Activated CD4-positive, alpha-beta T cell treated with anti-CD3 and anti-CD28 coated beads, Interleukin-2, amount 50 U/mL, for 16 hours (primary cell): Measurements from ENCODE around the gene MED13L.
"Not testable (repeated sequence)": the region's sequence is repeated elsewhere in the genome, so short reads cannot be mapped to it uniquely, and the experiment has no call there.

ENCODE experiments used
- DNase-seq: peaks from one replicate; pipeline ENCODE4 v3.0.0-alpha.2; 2020

MED13L gene

DNA sequence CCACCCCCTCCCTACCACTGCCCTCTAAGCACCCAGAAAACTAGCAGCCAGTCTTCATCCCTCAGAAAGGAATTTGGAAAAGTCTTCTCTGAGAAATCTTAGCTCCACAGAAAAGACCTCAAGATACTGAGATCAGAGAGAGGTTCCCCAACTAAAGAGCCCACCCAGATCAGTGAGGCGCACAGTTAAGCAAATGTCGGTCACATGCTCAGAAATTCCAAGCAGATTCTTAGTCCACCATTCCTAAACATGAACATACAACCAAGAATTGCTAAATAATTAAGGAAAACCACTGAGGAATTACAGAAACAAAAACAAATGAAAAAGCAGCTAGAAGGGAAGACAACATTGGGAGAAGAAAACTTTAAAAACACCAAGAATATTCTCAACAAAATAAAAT is 32.3 kb downstream of the MED13L start:
- no peak for DNase-seq

DNA sequence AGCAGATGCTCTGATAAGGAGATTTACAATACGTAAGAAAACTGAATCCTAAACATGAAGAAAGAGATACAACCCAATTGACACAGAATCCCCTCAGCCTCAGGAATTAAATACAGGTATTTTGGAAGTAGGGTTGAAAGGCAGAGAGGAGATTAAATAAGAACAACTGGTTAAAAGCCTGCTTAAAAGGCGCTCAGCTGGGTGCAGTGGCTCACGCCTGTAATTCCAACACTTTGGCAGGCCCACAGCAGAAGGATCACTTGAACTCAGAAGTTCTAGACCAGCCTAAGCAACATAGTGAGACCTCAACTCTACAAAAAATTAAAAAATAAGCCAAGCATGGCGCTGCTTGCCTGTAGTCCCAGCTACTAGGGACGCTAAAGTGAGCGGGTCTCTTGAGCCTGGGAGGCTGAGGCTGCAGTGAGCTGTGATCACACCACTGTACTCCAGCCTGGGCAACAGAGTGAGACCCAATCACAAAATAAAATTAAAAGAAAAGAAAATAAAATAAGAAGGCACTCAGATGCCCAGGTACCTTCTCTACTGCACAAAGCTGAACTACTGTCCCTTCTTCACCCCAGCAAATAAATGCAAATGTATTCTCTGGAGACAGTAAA is 32.9 kb downstream of the MED13L start:
- no peak for DNase-seq

DNA sequence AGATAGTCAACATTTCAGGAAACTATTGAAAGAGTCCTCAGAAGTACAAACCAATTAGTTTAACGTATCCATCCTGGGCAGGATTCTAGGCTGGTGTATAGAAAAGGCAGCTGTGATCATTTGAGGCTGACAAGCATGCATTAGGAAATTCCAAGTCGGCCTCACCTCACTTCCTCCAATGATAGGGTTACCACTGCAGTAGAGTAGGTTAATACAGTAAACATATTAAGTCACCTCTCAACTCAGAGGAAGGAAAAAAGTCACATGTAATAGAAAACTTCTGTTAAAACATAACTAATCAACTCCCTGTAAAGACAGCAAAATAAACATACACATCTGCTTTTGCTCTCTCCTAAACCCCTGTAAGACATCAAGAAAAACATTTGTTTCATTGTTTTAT is 33.5 kb downstream of the MED13L start:
- no peak for DNase-seq

DNA sequence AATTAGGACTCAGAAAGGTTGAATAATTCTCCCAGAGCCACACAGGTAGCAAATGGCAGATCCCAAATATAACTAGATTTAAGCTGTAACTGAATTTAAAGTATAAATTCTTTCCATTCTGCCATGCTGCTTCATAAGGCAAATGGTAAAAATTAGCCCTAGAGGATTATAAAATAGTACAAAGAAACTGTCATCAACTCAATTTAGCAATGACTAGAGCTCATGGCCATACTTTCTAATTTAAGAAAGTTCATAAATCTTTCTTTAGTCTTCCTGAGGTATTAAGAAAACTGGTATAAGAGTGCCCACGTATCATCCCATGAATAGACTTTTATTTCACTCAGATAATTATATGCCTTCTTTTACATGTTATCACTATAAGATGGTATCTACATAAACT is 34.8 kb downstream of the MED13L start:
- no peak for DNase-seq

DNA sequence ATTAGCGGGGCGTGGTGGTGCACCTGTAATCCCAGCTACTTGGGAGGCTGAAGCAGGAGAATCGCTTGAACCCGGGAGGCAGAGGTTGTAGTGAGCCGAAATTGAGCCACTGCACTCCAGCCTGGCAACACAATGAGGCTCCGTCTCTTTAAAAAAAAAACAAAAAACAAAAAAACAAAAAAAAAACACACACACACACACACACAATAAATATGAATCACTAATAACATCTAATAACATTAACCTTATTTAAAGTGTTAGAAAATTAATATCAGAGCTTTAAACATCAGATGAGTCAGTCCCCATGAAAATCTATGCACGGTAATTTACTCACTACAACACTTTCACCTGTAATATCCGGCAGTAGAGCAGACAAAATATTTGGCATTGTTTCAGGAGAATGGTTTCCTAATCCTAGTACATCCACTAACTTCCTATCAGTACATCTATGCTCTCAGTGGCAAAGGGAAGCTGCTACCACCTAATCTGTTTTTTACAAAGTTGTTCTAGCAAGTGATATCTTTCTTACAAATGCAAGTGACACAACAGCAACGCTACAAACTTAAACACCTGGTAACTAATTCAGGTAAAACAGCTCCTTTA is 36.2 kb downstream of the MED13L start:
- no peak for DNase-seq

DNA sequence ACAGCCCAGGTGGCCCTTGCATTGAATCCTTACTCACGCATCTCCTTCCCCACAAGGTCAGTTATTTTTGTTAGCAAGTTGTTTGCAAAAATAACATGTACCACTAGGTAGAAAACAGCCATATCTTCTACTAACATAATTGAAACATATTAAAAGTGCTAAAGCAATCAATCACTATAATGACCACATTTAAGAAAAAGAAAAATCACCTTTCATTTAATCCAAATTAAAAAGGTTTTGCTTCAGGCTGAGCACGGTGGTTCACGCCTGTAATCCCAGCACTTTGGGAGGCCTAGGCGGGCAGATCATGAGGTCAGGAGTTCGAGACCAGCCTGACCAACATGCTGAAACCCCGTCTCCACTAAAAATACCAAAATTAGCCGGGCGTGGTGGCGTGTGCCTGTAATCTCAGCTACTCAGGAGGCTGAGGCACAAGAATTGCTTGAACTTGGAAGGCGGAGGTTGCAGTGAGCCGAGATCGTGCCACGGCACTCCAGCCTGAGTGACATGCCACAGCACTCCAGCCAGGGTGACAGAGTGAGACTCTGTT is 38.8 kb downstream of the MED13L start:
- not testable (repeated sequence) for DNase-seq

DNA sequence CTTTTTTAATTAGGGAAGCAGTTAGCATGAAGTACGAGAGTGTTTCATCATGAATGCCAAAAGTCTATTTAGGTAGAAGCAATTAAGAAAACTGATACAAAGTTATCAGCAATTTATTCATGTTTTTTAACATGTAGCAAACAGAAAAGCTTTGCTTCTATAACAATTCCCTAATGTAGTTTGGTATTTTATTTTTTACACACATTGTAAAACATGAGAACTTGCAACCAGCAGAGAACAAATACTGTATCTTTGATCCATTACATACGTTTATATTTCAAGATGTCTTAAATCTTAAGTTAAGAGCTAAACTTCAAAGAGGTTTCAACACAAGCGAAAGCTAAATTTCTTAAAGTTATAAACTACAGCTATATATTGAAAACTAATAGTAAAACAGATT is 39.3 kb downstream of the MED13L start:
- DNase-seq = no peak

DNA sequence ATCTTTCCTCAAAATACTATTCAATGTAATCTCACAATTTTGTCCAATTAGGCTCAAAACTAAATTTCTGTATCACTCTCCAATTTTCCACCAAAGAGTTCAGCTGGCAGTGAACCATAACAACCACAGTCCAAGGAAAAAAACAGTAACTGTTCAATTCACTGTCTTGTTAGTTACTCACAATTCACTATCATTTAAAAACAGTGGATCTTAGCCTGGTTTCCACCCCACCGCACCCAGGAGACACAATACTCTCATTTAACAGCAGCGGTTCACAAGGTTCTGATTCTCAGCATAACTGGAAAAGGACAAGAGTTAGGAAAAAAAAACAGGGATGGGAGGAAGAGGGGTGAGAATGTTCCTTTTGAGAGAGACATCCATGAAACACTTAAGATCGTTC is 40.5 kb downstream of the MED13L start:
- DNase-seq = no peak

DNA sequence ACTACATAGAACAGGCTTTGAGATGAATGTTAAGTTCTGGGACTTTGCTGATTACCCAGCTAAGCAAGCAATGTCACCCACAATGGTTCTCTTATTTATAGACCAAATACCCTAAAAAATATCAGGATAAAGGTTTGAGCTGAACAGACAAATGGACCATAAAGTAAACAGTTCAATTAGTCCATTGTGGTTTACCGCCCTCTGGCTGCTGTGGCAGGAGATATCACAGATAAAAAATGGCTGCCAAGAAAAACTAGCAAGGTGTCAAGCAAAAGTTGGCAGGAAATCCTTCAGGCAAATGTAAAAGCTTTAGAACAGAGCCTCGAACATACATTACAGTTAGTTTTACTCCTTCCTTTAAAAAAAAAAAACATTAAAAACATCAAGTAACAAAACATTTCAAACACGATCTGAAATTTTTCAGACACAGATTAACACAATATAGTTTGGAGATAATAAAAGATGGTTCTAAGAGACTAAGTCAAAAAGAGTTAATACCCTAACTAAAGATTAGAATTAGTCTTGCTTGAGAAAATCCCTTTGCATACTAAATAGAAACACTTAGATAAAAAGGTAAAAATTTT is 41.3 kb downstream of the MED13L start:
- DNase-seq = peak; percentile 60

DNA sequence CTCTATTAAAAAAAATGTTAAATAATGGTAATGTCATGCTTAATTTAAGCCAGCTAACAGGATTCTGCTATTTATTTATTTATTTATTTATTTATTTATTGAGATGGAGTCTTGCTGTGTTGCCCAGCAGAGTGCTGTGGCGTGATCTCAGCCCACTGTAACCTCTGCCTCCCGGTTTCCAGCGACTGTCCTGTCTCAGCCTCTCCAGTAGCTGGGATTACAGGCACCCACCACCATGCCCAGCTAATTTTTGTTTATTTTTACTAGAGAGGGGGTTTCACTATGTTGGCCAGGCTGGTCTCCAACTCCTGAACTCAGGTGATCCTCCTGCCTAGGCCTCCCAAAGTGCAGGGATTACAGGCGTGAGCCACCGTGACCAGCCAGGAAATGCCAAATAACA is 43.3 kb downstream of the MED13L start:
- DNase-seq = not testable (repeated sequence)

DNA sequence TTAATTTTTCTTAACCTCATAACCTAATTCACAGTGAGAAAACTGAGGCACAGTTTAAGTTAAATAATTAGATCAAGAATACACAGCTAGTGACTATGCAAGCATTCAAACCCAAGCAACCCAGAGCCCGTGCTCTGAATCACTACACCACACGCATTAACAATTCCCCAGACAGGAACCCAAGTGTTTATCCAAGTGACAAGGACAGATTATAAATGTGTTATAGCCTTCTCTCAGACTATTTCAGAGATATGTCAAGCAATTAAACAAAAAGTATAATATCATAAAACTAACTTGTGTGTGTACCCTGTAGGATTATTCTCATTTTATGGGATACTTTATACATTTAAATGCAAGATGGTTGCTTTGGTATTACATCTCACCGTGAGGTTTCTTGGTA is 43.8 kb downstream of the MED13L start:
- DNase-seq = no peak

DNA sequence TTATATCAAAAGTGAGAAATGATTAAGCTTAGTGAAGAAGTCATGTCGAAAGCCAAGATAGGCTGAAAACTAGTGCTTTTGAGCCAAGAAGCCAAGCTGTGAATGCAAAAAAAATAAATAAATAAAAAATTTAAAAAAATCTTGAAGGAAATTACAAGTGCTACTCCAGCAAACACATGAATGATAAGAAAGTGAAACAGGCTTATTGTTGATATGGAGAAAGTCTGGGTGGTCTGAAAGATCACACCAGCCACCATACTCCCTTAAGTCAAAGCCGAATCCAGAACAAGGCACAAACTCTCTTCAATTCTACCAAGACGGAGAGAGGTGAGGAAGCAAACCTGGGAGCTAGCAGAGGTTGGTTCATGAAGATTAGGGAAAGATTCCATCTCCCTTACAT is 49.7 kb downstream of the MED13L start:
- DNase-seq = no peak

DNA sequence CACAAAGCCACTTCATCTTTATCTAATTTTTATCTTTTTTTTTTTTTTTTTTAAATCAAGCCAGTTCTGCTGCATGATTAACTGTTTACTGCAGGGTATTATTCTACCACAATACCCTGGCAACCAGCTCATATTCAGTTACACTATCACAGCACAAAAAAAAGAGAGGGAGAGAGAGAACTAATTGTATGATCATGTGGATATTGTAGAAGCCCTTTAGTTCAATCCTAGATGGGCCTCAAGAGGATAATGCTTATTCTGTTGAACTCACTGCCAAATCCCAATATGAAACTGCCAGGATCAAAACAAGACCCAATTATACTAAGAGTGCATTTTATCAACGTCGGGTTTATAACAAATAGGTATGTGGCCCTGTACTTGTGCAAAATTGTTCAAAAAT is 51.5 kb downstream of the MED13L start:
- DNase-seq = no peak

DNA sequence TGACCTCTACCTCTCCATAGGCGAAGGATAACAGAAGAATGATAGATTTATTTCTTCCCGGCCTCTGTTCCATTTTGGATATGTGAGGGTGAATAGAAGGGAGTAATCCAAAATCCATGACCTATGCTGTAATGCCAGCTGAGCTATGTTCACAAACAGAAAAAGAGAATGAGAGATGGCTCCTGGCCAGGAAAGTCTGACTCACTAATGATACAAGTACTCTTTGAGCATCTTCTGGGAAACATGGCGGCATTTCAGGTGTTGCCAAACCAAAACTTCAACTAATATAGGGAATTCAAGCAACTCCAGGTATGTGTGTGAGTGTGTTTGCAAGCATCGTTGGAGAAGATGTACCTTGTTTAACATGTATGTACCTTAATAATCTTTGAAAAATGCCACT is 55.1 kb downstream of the MED13L start:
- no peak for DNase-seq

DNA sequence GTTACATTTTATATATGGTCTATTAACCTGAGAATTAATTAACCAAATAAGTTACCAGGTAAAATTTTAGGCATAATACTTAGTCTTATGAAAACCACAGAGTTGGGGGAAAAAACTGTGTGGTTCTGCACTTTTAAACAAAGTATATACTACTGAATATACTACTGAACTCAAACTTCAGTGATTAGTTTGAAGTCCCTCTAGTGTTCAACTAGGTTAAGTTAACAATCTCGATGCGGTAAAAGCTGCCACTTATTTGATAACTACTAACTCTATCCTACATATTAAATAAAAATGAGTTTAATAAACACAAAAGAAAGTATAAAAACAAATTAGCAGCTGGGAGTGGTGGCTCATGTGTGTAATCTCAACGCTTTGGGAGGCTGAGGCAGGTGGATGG is 56.7 kb downstream of the MED13L start:
- no peak for DNase-seq

DNA sequence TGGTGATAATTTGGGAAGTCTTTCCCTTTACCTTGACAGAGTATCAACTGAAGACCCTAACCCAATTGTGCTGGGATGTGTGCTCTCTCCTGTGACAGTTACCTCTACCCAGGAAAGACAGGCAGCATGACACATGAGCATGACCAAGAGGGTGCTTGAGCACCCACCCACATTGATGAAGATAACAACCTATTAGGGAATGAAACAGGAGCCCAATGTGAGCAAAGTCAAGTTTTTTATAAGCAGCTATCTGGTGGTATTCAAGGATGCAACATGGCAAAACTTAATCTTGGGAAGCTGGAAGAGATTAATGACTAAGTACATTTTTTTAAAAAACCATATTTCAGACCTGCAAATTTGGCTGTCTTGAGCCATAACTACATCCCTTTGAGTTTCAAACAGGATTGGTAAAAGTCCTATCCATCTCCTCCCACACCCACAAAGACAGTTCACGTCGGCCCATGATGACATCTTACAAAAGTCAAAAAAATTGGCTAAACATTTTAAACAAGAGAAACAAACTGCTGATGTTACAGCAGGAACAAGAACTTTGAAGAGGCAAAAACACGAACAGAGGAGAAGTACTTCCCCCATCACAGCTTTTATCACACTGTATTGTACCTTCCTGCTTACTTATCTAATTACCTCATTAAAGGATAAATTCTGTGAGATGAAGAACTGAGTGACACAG is 60.3 kb downstream of the MED13L start:
- no peak for DNase-seq

DNA sequence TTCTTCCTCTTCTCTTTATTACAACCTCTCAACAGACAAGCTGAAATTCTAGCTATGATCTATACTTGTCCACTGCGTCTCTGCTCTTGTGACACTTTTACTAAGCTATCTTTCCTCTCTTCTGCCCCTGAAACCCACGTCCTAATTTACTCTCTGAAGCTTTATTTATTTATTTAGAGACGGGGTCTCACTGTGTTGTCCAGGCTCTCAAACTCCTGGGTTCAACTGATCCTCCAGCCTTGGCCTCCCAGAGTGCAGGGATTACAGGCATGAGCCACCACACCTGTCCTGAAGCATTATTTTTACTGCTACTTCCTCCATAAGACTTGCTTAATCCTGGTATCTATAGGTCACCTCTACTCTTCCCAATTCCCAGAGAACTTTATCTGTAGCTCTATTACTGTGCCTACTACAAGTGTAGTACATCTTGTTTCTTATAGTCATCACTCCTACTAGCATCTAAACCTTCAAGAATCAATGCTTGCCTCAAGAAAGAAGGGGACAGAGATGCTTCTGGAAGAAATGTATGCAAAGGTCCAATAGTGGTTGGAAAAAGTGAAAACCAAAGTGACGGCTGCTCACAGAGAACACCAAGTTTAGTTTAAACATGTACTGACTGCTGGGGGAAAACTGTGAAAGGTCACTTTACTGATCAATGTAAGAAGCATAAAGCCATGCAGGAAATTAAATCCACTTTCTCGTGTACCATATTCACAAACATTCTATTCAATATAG is 61.3 kb downstream of the MED13L start:
- DNase-seq = no peak

DNA sequence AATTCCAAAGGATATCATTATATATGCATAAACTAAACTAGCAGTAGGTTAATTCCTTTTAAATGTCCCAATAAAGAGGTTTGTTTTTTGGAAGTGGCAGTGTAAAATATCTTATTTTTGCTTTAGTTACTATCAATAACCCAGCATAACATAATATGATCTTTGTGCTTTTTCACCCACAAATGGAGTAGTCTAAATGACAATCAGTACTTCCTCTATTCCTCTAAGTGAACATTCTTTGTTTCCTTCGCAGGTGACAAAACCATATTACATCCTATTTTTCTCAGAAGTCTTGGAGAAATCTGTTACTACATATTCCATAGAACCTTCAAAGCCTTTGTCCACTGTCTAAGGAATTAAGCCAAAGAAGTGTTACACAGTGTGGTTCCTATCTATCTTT is 62.5 kb downstream of the MED13L start:
- no peak for DNase-seq

DNA sequence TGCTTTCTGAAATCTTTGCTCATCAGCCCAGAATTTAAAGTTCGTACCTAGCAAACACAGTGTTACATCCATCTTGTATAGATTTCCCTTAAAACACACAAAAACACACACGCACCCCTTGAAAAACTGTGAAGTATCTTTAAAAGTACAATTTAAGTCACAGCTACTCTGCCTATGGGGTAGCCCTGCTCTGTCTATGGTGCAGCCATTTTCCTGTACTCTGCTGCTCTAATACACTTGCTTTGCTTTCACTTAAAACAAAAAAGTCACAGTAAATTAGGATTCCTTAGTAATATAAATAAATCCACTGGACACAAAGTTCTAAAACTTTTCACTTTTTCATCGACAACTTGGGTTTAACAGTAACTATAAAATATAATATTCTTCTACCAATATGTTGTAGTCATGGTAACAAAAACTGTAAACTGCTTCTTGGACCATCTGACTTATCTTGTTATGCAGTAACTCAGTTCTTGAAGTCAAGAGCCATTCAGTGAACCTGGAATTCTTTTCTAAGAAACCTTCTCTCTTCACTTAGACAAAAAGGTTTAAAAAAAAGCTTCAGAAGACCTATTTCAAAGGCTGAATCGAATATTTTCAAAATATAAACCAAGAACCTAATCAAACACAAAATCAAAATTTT is 63.5 kb downstream of the MED13L start:
- DNase-seq = no peak

DNA sequence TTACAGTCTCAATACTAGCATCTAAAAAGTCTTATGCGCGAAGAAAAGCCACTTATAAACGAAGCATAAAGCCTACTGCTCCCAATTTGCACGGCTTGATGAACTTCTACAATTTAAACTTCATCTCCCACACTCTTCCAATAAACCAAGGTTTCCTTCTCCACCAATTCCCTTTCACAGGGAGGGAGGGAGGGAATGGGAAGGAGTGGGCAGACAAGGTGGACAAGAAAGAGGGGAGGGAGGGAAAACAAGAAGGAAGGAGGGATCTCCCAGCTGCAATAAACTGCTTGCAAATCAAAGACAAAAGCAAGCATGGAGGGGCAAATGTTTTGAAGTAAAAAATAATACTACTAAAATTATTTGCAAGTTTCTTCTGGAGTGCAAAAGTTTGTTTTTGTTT is 64.5 kb downstream of the MED13L start:
- DNase-seq = no peak

DNA sequence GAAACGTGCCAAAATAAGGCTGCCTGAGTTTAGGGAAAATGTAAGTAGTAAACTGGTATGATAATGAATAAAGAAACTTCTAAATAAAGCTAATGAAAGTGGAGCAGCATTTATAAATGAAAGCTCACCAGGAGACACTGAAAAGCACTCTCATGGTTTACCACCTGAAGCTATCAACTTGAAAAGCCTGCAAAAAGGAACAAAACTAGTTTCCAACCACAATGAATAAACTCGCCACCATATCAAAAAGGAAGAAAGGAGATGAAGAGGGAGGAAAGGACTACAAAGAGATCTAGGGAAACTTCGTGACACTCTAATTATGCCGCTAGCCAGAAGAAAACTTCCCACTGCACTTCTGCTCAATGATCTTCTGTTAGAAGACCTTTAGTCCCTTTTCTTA is 66.7 kb downstream of the MED13L start:
- DNase-seq = no peak

DNA sequence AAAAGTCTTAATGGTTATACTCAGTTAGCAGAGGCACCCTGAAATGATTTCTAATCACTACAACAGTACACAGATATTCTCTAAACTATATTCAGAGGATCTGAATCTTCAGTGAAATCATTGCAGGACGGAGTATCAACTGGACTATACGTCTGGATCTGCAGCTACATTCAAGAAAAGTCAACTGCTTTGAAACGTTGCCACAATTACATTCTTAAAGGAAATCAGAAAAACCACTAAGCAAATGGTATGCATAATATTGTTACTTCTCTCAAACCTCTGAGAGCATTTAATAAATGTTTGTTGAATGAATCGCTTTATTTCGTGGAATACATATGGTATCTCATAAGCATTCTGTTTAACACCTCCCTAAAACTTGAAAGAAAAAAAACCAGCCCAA is 67.4 kb downstream of the MED13L start:
- no peak for DNase-seq

DNA sequence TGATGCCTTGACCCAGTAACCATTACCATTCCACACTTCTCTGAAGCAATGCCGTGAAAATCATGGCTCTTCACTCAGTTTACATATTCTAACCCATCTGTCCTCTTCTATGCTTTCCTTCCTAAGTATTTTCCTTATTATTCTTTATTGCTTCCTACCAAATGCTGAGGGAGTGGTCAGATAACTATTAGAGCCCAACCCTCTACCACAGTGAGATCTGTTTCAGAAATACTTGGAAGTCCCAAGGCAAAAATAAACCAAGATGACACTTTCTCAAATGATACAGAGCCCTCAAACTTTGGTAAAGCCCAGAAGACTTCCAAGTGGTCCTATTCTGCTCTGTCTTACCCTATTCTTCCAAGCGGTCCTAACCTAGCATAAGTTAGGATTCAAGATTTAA is 68.0 kb downstream of the MED13L start:
- no peak for DNase-seq
